ENCODE measurements around the gene IGF2BP2. TPM values are rescaled to one million over a fixed set of nuclear protein-coding genes. Genes with fewer than 3 reads are reported as not detected.

The IGF2BP2 gene
- total and polyA plus RNA-seq, 9 of the 15 experiments (the other 6 are each of a cell fraction or from before 2014, with no cell fraction given): 3.2 to 59.6 (median 30.5) TPM

- no peaks in the 10 kb centered on the region for H3K27me3 ChIP-seq (ENCODE audit: control insufficient read depth in 2 of 2, insufficient read depth in 2 of 2, low read length in 2 of 2)
- no peaks in the 10 kb centered on the region for H3K36me3 ChIP-seq (ENCODE audit: control insufficient read depth, insufficient read depth, low read length)
- CTCF ChIA-PET (ENCODE audit: low intra/inter-chr PET ratio): interaction anchor here (0.6 kb wide), 1 partner anchor 122 kb away, joined by 3 read pairs; no protein-coding TSS in a partner anchor
- no peak overlapping the region for H3K4me2 ChIP-seq (ENCODE audit: insufficient read depth, low read length)
- peaks cover 9 to 23% of the 10 kb centered on the region in 2 experiments for H3K4me1 ChIP-seq (replicated peaks in 1 of 2; ENCODE audit: control insufficient read depth in 2 of 2, insufficient read depth in 2 of 2, low read length in 2 of 2)
- no peak overlapping the region for H2AFZ ChIP-seq (ENCODE audit: low read depth, low read length)
- H3K9me3 ChIP-seq (replicated peaks; ENCODE audit: control insufficient read depth, insufficient read depth, low read depth, low read length): no peaks in the 10 kb centered on the region
- no TSS peak for BruUV-seq (replicated peaks)
- peaks cover 65% of the 10 kb centered on the region for H3K79me2 ChIP-seq (ENCODE audit: control insufficient read depth, insufficient read depth, low read length)
- POLR2A ChIA-PET: interaction anchor here (1.0 to 1.7 kb wide), 2 partner anchors 10 to 202 kb away, joined by 3 to 5 read pairs; no protein-coding TSS in a partner anchor
- H3K9ac ChIP-seq (ENCODE audit: insufficient read depth in 1 of 2, low read depth in 2 of 2, low read length in 2 of 2): no peak overlapping the region
- WGBS (ENCODE audit: insufficient coverage, low coverage, missing lambda C conversion rate): 78% methylated on average over 7 of the region's 7 CpGs
- peaks cover 9% of the 10 kb centered on the region for H4K20me1 ChIP-seq (replicated peaks; ENCODE audit: control insufficient read depth, insufficient read depth, low read length)
- H3K27ac ChIP-seq (ENCODE audit: extremely low read depth, low read depth, low read length): no peak overlapping the region
- no peak for TF ChIP-seq JUN (IDR thresholded peaks at IDR 0.05; ENCODE audit: borderline replicate concordance, low read depth, low read length)
- TF ChIP-seq JUN (CRISPR knock-in tag; IDR thresholded peaks at IDR 0.05; ENCODE audit: borderline replicate concordance): no peak
- no peak for TF ChIP-seq USF2 (CRISPR knock-in tag; IDR thresholded peaks at IDR 0.05)
- TF ChIP-seq RCOR1 (IDR thresholded peaks at IDR 0.05; ENCODE audit: borderline replicate concordance in 1 of 2, low read depth in 2 of 2, low read length in 2 of 2): no peak
- TF ChIP-seq ZNF134 (CRISPR knock-in tag; conservative IDR thresholded peaks at IDR 0.05): no peak
- TF ChIP-seq WHSC1 (IDR thresholded peaks at IDR 0.05; ENCODE audit: low read length): no peak
- peak; percentile 70 for TF ChIP-seq FOSL1 (tag; conservative IDR thresholded peaks at IDR 0.05)
- ATAC-seq (no peak), FAIRE-seq (no peak), DNase-seq (ENCODE audit: extremely low read depth in 1 of 4, low spot score in 3 of 4) (no peak)
- no peak overlapping the region for H3K4me3 ChIP-seq
- in situ Hi-C loops (cut with MboI) (no loop called here), intact Hi-C loops (cut with micrococcal nuclease) (loop anchor here (5.0 kb wide), 2 partner anchors 183 to 208 kb away; partner anchors contain the start of gene TRA2B)
- H3K9me1 ChIP-seq (ENCODE audit: control insufficient read depth, insufficient read depth, low read length): no peaks in the 10 kb centered on the region
Measured at GRCh38 chr3:185729337-185730055, 95.3 kb downstream of the IGF2BP2 start.
